CD4-positive, alpha-beta T cell treated with Interleukin-2 at 100 ng/mL for 4 hours (primary cell): ENCODE results near the gene TMCO4.

Source experiments
- DNase-seq: peaks from one replicate; pipeline ENCODE4 v3.0.0-alpha.2; 2020; ENCODE audit warnings: low spot score

The TMCO4 gene

DNA sequence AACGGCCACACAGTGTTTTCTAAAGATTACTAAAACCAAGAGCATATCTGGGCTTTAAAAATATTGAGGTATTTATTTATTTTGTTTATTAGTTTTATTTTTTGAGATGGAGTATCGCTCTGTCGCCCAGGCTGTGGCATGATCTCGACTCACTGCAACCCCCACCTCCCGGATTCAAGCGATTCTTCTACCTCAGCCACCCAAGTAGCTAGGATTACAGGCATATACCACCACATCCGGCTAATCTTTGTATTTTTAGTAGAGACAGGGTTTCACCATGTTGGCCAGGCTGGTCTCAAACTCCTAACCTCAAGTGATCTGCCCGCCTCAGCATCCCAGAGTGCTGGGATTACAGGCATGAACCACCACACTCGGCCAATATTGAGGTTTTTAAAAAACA is 23.9 kb downstream of the TMCO4 start:
- no peak for DNase-seq

DNA sequence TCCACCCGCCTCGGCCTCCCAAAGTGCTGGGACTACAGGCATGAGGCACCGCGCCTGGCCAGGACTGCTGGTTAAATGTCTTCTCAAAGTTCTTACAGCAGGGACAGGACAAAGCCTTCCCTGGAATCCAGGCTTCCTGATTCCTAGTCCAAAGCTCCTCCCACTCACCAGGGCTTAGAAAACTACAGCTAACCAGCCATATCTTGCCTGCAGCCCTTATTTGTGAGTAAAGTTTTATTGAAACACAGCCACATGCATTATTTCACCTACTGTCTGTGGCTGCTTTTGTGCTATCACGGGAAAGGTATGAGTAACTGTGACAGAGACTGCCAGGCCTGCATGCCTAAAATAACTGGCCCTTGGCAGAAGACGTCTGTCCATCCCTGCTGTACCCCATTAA is 24.4 kb downstream of the TMCO4 start:
- DNase-seq: no peak

DNA sequence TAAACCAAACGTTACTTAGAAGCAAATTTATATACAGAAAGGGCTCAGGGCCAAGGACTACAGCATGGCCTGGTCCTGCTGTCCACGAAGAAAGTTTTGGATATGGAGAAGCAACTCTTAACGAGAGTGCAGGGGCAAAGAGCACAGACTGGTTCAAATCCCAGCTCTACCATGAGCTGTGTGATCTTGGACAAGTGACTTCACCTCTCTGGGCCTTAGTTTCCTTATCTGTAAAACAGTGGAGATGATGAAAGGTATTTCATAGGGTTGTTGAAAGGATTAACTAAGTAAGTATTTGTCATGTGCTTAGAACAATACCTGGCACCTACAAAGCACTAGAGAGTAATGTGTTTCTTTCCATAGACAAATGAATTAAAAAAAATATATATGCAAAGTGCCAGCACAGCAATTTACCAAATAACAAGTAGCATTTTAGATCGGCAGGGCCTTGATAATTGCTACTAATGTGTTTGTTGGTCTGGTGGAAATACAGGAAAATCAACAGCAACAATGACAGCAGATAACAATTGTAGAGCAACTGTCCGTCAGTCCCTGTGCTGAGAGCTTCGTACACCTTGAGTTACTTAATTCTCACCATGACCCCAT is 25.4 kb downstream of the TMCO4 start:
- no peak for DNase-seq

DNA sequence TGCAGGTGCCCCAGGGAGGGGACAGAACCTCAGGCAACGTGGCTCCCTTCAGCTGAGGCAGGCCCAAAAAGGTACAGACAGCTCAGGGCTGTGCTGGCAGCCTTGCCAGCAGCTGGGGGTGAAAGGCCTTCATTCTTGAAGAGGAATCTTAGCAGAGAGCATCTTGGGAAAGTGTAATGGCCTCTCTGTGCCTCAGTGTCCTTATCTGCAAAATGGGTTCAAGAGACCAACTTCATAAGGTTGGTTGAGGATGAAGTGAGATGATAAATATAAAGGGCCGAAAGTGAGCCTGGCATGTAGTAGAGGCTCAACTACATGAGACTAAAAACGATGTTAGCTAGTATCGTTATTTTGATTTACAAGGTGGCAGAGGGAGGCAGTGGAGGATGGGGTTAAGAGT is 26.2 kb downstream of the TMCO4 start:
- no peak for DNase-seq

DNA sequence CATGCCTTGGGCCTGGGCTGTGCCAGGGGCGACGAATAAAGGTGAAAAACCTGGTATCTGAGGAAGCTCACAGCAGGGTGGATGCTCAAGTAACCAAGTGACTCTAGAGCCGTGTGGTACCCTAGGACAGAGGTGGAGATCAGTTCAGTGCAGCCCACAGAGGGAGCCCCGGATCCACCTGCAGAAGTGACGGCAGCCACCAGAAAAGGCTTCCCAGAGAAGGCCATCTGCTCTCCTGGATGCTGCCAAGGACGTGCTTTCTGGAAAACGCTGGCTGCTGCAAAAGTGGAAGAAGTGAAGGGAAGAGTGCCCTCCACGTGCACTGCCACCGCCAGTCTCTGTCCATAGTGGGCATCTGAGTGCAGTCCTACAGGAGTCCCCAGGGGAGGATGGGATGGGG is 27.7 kb downstream of the TMCO4 start:
- no peak for DNase-seq

DNA sequence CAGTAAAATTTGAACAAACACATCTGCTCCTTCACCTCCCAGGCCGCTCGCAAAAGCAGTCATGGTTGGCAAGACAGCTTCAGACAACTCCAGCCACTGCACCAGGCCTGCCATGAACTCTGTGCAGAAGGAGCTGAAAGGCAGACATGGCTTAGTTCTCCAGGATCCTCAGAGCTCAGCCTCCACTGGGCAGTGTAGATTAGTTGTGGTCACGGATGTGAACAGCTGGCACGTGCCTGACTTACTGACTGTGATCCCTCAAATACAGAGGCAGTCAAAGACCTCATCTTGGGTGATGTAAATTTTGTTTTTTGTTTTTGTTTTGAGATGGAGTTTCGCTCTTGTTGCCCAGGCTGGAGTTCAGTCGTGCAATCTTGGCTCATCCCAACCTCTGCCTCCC is 28.4 kb downstream of the TMCO4 start:
- no peak for DNase-seq

DNA sequence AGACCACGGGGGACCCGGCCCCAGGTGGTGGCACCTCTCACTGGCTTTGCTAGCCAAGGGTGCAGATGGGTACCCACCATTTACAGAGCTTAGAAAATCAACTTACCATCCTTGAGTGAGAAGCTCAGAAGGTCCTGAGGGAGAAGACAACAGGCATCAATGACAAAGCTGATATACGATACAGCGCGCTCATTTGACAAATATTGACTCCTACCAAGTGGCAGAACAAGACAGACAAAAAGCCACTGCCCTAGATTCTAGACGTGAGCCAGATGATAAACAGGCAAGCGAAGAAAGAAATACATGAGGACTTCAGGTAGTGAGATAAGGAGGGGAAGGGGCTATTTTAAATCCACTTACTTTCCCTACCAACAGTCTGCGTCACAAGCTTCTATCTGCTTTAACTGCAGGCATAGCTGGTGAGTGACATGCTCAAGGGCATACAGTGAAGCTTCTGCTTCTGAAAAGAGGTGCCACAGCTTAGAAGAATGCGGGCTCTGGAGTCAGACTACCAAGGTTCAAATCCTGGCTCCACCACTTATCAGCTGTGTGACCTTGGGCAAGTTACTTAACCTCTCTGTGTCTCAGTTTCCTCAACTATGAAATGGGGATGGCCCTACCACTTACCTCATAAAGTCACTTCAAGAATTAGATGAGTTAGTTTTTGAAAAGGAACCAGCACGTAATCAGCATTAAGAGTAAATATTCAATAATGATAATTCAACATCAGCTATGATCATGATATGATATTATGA is 29.1 kb downstream of the TMCO4 start:
- no peak for DNase-seq

DNA sequence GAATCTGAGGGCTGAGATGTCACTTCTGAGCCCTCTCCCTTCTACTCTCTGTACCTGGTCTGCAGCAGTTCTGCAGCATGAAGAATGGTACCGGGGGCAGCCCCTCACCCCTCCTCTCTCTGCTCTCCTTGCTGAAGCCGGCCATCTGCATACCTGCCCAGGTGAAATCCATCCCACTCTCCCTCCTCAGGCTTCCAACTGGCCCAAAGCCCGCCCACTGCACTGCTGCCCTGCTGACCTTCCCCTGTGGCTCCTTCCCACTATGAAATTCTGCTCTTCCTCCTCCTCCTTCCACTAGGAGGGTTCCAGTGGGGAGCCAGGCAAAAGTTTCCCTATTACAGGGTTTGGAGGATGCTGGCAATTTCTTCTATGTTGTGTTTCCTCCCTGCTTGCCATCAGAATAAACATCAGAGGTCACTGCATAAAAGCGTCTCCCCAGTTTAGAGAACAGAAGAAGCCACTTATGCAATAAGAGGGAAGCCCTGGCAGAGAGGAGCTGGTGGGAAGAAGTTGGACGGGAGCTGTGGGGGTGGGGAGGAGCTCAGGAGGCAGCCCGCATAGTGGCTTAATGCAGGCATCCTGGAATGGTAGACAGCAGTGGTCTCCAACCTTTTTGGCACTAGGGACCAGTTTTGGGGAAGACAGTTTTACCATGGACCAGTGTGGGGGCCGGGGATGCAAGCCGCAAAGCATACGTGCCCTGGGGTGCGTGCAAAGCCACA is 30.3 kb downstream of the TMCO4 start:
- no peak for DNase-seq

DNA sequence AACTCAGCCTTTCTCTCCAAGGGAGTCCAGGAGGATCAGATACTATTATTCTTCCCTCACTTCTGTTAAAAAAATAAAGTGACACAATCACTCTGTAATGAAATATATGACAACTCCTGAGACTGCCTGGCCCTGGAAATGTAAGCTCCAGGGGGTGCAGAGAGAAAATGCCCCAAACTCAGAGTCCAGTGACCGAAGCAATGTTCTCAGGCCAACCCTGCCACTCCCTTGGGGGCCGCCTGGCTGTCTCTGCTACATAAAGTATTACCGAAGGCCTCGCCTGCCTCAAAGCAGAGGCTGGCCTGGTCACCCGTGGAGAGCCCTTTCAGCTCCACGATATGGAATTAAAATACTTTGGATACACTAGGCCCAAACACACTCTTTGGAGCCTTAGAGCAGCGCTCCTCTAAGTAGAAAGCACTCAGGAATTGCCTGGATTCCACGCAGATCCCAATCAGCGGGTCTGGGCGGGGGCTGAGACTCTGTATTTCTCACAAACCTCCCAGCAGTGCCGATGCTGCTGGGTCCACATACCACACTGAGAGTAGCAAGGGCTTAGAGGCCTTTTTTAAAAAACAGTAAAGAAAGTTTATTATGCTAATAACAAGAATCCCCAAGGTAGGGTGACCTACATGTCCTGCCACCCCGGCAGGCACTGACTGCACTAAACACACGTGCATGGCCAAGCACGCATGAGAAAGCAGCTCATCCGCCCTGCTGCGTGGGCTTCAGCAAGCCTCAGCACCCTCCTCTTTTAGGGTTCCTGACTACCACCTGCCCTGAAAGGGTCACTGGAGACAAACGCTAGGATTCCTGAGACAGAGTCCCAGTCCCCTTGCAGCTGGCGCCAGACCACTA is 31.1 kb downstream of the TMCO4 start:
- DNase-seq: no peak

DNA sequence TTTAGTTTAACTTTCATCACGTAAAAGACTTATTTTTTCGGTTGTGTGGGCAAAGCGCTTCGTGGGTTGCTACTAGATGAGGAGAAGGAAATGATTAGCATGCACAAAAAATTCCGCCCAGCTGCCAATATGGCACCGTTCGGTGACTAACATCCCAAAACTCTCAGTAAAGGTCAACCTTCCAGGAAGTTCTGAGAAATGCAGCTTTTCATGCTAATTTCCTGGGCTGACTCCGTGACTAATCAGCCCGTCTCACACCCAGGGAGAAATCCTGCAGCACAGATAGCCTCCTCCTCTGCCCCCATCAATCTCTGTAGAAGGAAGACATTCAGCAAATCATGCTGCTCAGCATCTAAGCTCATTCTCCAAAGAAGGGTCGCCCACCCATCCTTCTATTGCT is 34.1 kb downstream of the TMCO4 start:
- DNase-seq: peak; percentile 1

DNA sequence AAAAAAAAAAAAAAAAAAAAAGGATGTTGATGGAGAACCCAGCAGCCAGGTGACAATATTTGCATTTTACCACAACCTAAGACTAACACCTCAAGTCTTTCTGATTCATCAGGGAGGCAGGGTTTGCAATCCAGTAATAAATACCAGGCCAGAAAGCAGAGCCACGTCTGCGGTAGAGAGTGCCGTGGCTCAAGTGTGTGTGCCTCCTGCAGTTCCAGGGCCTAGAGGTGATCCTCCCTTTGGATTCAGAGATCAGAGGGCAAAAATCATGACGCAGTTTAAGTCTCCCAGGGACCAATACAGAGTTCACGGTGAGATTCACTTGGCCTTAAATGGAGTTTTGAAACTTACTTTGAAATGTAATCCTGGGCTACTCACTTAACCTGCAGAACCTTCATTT is 34.9 kb downstream of the TMCO4 start:
- no peak for DNase-seq

DNA sequence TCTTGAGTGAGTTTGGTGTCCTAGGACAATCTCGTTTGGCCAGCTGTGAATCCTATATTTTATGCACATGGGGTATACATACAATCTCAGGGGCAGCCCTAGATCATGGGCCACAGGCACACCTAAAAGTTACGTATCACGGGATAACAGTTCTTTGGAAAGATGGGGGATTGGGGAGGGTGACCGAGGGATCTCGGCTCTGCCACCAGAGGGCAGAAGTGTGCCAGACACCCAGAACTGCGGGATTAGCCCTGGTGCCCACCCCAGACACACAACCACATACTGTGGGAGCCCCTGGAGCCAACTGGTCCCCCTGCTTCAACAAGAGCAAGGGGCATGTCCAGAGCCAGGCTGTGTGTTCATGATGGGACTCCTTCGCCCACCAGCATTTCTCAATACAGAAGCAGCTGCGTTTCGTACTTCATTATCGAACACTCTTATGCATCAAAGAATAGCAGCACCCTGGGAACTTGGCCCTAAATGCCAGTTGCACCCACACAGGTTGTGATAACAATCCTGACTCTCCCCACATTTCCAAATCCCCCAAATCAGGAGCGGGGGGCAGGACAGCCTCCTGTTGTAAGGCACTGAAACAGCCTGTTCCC is 37.4 kb downstream of the TMCO4 start:
- DNase-seq: peak; percentile 13

DNA sequence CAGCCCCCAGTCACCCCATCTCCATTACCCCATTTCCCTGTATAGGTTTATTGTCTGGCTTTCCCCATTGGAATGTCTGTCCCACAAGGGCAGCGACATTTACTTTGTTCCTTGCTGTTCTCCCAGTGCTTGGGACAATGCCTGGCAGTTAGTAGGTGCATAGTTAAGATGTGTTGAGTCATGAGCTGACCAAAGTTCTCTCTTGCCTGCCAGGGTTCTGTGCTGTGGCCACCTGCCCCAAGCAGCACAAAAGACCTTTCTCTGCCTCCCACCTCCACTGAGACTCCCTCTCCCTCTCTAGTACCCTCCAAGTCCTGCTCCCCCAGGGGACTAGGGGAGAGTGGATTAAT is 40.0 kb downstream of the TMCO4 start:
- no peak for DNase-seq

DNA sequence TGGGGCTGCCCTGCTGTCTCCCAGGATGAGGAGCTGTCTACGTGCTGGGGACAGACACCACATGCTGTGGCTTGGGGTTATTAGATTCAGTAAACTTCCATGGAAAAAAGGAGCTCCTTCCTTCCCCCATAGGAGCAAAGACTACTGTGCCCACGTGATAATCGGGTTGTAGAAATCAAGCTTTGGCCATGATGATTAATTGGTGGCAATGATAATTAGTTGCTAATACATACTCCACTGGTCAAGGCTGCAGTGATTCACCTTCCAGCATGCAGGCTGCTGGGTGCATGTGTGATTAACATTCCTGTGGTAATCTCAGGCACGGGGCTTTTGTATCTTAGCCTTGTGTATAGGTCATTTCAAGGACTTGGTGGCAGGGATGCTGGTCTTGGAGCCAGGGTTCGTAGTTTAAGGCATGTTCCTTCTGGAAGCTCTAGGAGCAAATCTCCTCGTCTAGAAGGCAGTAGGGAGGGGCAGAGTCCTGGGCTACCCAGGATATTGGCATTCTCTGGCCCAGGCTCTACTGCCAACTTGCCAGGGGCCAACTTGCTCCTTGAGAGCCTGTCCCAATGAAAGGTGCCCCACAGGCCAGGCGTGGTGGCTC is 41.4 kb downstream of the TMCO4 start:
- DNase-seq: no peak

DNA sequence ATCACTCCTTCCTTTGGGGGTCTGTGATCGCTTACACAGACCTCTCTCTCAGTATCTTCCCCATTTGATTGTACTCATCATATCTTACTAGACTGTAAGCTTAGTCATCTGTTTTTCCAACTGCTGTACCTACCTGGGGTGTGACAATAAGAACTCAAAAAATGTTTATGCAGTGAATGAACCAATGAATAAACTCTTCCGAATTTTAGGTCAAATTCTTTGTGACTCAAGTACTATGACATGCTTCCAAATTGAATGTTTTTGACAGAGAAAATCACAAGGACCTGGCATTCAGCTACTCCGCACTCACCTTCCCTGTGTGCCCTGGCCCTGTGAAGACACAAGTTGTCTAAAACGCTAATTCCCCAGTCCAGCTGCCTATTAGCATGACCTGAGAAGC is 42.1 kb downstream of the TMCO4 start:
- DNase-seq: no peak

DNA sequence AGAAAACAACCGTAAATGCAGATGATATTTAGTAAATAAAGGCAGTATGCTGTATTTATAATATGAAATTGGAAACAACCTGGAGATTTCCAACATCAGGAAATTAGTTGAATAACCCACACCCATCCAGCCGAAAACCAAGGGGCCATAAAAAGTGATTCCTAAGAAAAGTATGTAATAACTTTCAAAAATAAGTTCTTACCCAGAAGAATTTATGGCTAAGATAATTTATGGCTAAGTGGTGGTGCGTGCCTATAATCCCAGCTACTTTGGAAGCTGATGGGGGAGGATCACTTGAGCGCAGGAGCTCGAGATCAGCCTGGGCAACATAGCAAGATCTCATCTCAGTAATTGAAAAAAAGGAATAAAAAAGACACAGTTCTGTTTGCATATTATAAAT is 43.2 kb downstream of the TMCO4 start:
- DNase-seq: no peak

DNA sequence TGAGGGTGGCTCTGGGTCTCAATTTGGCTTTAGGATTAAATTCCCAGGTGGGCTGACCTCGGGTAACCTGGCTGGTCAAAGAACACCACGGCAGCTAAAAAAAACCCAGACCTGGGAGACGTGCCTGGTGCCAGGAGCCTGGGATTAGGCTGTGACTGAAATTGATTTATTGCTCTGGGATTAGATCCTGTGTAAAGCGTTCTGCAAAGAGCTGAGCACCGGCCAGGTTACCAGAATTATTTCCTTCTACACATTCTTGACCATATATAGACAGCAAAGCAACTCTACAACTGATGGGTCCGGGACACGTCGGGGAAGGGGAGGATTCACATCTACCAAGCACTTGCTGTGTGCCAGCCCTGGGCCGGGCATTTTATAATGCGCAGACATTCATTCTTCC is 45.2 kb downstream of the TMCO4 start:
- no peak for DNase-seq

DNA sequence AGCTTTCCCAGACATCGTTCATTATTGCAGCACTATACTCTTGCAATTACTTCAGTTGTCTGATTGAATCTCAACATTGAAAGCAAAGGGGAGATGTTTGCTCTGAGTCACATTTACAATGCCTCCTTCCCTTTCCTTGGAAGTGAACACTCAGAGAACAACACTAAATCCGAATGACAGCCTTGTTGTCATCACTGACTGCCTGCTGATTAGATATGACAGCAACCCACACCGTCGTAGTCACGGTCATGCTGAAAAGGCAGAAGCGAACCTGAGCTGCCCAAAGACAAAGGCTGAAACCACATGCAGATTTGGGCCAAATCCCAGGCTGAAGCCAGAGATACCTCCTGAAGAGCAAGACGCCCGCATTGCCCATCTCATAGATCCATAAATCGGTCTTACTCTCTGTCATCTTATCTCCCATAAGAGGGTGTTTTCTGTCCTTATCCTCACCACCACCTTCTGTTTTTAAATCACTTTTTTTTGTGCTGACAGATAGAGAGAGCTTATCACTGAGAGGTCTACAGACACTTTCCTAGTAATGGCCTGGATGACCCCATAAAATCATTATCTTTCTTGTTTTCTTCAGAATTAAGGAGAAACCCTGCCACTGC is 47.5 kb downstream of the TMCO4 start:
- DNase-seq: no peak

DNA sequence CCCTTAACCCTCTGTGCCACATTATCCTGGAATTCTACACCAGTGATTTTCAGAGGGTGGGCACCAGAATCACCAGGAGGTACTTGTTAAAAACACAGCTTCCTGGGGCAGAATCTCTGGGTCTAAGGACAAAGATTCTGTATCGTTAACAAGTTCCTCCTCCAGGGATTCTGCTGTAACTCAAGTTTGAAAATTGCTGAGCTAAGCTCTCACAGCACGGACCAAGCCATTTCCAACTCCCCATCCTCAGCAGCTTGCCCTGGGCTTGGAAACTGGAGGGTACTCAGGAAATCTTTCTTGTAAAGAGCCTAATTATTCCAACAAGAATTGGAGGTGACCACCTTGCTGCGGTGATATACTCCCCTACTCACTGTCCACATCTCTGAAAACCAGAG is 48.8 kb downstream of the TMCO4 start:
- DNase-seq: no peak

DNA sequence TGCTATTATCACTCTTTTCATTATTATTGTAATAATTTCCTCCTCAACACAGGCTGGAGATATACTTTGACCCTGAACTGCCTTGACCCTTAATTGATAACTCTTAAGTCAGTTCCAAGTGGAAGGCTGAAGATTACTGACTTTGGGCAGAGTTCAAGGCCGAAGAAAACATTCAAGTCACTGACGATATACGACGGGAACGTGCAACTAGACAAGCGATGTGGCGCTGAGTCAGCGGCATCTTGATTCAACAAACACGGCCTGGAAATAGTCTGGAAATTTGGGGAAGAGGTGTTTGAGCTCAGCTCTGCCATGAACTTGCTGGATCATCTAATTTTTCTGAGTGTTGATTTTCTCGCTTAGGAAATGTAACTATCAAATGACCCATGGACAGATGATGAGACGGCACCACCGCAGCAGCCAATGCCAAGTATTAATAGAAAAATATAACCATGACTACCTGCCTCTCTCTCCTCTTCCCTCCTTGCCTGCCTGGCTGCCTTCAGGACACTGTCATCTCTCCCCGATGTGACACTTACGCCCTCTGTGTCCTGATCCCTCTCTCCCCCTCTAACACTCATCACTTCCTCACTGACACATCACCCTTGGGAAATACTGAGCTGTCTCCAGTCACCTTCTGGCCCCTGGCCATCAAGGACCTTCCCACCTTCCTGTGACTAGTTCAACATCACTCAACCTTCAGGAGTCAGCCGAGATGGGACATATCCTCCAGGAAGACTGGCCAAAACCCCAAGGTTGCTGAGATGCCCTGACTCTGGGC is 49.4 kb downstream of the TMCO4 start:
- no peak for DNase-seq

DNA sequence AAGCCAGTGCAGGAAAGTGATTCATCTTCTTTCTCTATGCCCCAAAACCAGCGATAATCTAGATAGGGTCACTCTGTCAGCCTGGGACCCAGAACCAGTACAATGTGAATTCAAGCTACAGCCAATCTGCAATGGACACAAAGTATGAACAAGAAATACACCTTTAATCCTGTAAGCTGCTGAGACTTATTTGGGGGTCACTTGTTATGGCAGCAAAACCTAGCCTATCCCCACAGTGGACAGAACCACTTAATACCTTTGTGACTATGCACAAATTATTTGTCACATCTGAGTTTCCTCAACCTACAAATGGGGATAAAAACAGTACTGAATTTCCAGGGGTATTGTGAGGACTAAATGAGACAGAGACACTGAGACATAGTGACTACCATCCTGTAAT is 50.0 kb downstream of the TMCO4 start:
- no peak for DNase-seq
